HG02981 (cell line): ENCODE data around the gene GOLGA8T.
"Not testable (repeated sequence)": the region's sequence is repeated elsewhere in the genome, so short reads cannot be mapped to it uniquely, and the experiment has no call there.

ENCODE experiments used
- ATAC-seq: cut with Tn5 transposase; IDR thresholded peaks from one replicate; pipeline ENCODE4 v1.9.1; 2021; ENCODE audit warnings: mild to moderate bottlenecking, moderate library complexity; ENCODE audit not compliant: unreplicated experiment

GOLGA8T gene, protein sequence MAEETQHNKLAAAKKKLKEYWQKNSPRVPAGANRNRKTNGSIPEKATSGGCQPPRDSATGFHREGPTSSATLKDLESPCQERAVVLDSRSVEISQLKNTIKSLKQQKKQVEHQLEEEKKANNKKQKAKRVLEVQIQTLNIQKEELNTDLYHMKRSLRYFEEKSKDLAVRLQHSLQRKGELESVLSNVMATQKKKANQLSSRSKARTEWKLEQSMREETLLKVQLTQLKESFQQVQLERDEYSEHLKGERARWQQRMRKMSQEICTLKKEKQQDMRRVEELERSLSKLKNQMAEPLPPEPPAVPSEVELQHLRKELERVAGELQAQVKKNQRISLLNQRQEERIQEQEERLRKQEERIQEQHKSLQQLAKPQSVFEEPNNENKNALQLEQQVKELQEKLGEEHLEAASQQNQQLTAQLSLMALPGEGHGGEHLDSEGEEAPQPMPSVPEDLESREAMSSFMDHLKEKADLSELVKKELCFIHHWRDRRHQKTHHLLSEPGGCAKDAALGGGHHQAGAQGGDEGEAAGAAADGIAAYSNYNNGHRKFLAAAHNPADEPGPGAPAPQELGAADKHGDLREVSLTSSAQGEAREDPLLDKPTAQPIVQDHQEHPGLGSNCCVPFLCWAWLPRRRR

DNA sequence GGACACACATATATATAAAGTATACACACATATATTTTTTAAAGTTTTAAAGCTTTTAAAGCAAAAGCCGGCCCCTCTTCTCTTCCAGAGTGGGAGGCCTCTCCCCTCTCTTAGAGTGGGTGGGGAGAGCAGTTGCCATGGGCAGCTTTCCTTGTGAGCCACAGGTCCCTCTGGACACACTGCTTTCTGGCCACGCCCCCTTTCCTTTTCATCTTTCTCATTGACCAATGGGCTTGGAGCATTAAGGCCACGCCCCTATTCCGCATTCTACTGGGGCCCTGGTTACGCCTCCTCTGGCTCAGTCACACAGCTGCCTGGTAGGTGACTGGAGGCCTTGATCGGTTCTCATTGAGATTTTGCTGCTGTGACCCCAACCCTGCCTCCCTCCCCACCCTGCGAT is at the start of gene GOLGA8T:
GOLGA8T (plus strand) TSS at position 301 of the 400 bp plus-strand sequence; CDS start at position 399, 98 bp downstream.
- not testable (repeated sequence) for ATAC-seq

DNA sequence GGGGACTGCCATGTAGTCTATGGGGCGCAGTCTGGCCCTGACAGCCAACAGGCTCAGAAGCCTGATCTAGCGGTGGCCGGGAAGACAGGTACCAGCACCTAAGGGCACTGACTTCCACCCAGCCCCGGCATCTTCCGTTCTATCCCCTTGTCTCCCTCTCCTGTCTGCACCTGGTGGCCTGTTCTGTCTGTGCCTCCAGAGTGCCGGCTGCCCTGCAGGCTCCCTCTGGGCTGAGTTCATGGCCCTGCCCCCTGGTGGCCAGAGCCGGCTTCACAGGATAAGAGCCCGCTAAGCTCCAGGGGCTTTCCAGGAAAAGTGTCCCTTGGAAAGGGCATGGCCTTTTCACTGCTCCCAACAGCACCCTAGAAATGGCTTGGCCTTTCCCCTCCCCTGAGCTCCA is 37.0 kb upstream of the GOLGA8T start:
- not testable (repeated sequence) for ATAC-seq

DNA sequence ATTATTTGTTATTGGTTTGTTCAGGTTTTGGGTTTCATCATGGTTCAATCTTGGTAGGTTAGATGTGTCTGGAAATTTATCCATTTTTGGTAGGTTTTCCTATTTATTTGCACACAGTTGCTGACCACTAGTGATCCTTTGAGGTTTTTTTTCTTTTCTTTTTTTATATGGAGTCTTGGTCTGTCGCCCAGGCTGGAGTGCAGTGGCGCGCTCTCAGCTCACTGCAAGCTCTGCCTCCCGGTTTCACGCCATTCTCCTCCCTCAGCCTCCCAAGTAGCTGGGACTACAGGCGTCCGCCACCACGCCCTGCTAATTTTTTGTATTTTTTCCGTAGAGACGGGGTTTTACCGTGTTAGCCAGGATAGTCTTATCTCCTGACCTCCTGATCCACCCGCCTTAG is 32.0 kb upstream of the GOLGA8T start:
- ATAC-seq, result not testable (repeated sequence)

DNA sequence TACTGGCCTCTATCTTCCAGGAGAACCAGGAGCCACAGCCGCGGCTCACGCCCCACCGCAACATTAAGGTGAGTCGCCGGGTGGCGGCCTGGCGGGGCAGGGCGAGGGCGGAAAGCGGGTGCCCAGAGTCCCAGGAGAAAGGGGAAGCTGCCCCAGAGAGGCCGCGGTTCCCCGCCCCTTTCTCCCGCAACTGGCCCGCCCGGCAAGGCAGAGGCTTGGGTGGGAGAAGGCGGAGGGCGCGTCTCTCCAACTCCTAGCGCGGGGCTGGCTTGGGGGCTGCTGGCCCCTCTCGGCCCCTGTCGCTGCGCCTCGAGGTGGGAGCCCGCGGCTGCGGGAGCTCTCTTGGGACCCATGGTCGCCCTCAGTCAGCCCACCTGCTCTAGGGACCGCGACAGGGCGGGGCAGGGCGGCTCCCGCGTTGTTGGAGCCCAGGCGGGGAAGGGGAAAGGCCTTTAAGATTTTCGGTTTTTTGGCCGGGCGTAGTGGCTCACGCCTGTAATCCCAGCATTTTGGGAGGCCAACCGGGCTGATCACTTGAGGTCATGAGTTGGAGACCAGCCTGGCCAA is 30.8 kb upstream of the GOLGA8T start:
- not testable (repeated sequence) for ATAC-seq

DNA sequence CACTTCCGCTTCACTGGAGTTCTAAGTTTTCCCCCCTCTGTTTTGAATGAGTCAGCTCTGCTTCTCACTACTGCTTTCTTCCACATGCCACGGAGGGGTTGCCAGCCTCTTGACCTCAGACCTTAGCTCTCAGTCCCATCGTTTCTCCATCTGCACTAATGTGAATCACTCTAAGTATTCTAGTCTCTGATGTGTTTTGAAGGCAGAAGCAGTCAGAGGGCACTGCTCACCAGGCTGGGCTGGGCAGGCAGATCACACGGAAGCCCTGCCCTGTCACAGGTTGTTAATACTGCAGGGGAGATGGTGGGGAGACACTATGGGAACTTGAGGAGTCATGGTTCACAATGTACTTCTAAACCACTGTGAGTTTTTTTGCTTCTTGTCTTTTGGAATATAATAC is 24.3 kb upstream of the GOLGA8T start:
- not testable (repeated sequence) for ATAC-seq

DNA sequence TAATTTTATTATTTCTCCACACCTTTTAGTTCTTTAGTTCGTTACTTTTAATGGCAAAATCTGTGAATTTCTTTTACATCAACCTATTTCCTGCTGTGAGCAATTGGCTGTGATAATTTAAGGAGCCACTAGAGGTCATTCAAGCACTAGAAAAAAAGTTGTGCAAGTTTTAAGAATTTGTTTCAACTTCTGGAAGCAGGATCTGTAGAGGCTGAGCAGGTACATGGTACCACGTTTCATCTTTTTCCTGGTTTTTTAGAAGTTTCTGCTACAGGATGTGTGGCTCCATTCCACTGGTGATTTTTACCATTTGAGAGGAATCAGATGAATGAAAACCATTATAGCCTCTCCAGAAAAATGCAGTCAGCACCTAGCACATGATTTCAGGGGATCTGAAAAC is 4.8 kb upstream of the GOLGA8T start:
- ATAC-seq, result not testable (repeated sequence)

DNA sequence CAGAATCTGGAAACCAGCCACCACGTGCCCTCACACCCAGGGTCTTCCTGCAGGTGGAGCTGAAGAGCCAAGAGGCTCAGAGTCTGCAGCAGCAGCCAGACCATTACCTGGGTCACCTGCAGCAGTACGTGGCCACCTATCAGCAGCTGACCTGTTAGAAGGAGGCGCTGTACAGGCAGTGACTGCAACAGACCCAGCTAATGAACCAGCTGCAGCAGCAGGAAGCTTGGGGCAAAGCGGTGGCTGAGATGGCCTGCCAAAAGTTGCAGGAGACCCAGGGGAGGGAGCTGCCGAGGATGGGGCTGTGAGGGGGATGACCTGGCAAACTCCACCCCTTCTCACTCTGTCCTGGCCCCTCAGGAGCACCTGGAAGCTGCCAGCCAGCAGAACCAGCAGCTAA is 8.4 kb downstream of the GOLGA8T start:
- not testable (repeated sequence) for ATAC-seq

DNA sequence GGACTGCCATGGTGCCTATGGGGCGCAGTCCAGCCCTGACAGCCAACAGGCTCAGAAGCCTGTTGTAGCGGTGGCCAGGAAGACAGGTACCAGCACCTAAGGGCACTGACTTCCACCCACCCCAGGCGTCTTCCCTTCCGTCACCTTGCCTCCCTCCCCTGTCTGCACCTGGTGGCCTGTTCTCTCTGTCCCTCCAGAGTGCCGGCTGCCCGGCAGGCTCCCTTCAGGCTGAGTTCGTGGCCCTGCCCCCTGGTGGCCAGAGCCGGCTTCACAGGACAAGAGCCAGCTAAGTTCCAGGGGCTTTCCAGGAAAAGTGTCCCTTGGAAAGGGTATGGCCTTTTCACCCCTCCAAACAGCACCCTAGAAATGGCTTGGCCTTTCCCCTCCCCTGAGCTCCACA is 15.0 kb downstream of the GOLGA8T start:
- not testable (repeated sequence) for ATAC-seq

DNA sequence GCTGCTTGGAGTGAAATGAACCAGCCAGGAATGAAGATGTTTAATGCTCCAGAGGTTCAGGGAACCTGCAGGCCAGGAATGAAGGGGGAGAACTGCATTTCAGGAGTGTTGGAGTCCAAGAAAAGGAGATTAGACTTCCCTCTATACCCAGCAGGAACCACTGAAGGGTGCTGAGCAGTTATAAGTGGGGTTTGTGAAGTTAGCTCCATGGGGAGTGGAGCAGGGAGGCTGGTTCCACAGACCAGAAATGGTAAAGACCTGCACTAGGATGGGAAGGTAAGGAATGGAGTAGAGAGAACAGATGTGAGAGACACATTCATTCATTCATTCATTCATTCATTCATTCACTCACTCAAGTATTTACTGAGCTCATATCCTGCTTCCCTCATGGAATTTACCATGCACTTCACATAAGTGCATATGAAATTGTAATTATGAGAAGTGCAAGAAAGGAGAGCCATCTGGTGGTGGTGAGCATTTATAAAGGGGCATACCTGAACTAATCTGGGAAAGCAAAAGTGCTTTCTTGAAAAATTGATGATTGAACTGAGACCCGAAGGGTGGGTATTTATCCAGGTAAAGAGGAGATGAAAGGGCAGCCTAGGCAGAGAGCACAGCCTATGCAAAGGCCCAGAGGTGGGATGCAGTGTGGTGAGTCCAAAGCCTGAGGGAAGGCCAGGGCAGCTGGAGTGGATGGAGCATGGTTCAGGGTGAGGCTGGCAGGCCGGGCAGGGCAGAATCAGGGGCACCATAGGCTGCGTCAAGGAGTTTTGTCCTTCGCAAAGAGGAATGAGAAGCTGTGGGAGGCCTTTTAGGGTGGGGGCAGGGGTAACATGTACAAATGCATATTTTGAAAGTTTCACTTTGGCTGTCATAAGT is 27.9 kb downstream of the GOLGA8T start:
- ATAC-seq, result not testable (repeated sequence)

DNA sequence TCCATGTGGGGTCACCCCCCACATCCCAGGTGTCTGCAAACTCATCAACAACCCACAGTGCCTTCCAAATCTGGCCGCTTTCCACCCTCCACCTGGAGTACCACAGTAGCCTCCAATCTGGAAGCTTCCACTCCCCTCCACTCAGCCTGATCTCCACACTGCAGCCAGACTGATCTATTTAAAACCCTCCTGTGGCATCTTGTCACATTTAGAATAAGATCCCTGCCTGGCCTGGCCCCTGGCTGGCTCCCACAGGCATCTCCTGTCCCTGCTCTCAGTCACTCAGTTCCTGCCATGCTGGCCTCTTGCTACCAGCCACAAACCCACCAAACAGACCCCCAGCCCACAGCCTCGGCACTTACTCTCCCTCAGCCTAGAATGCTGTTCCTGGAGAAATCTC is 28.9 kb downstream of the GOLGA8T start:
- ATAC-seq, result not testable (repeated sequence)

DNA sequence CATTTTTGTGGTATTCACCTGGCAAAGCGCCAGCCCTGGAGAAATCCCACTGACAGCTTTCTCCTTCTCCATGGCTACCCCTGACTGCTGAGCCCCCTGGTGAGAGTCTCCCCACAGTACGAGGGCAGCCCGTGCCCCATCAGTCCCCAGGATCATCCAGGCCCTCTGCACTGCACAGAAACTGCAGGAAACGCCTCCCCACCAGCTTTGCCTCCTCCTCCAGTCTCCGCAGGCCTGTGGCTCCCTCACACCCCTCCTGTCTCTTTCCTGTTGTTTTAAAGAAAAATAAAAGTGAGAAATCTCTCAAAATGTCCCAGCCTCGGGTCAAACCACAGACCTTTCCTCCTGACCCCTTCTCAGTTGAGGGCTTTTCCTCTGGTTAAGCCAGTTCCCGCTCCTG is 29.4 kb downstream of the GOLGA8T start:
- not testable (repeated sequence) for ATAC-seq

DNA sequence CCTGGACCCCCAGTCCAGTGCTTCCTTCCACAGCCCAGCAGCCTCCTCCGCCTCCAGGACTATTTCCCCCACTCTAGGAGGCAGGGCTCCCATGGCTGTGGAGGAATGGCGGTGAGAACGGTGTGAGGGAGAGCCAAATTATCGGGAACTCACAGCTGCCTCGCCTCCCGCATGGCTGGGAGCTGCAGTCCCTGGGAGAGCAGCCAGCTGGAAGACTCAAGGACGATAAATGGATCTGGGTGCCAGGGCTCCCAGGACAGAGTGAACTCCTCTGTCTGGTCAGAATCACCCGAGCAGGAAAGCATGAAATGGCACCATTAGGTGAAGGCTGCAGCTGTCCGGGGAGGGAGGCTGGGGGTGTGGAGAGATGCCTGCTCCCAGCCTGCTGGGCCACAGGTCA is 32.6 kb downstream of the GOLGA8T start:
- ATAC-seq, result not testable (repeated sequence)

DNA sequence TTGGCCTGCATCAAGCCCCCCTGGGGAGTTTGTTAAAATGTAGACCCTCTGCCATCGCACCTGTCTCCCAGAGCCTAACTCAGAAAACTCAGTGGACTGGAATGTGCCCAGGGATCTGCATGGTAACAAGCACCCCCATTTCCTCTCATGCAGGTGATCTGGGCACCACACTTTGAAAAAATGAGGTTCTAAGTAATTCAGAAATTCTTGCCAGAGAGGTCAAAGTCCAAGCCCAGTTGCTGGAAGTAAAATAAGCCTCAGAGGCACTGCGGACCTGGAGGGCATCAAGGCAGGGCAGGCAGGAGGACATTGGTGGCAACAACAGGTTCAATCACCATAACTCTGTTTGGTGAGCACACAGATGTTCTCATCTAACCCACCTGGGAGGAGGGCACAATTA is 33.0 kb downstream of the GOLGA8T start:
- ATAC-seq, result not testable (repeated sequence)

DNA sequence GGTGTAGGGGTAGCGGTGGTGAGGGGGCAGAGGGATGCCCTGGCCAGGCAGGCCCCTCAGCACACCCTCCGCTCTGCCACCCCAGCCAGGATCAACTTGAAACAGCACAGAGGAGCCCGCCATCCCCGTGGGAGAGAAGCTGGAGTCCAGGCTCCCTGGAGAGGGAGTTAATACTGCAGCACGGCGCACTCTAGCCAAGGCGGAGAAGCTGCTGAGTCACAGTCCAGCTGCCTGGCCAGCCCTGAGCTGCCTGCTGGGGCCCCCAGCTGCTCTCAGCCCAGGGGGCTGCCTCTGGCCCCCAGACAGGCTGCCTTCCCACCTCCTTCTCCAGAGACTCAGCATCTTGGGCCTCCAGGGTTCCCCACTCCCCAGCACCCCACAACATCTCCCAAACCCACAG is 36.6 kb downstream of the GOLGA8T start:
- not testable (repeated sequence) for ATAC-seq

DNA sequence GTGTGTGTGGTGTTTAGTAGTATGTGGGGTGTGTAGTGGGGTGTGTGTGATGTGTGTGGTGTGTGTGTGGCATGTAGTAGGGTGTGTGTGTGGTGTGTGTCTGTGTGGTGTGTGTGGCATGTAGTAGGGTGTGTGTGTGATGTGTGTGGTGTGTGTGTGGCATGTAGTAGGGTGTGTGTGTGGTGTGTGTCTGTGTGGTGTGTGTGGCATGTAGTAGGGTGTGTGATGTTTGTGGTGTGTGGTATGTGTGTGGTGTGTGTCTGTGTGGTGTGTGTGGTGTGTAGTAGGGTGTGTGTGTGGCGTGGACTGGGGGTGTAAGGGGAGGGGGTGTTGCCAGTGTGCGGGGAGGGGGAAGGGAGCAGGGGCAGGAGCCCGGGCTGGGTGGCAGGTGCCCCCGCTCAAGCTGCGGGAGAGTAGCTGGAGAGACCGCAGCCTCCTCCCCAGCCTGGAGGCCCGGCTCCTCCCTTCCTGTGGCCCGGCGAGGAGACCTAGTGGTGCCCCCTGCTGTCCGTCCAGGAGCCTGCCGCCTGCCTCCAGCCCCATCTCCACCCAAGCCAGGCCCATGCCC is 38.3 kb downstream of the GOLGA8T start:
- ATAC-seq, result peak; percentile 73

DNA sequence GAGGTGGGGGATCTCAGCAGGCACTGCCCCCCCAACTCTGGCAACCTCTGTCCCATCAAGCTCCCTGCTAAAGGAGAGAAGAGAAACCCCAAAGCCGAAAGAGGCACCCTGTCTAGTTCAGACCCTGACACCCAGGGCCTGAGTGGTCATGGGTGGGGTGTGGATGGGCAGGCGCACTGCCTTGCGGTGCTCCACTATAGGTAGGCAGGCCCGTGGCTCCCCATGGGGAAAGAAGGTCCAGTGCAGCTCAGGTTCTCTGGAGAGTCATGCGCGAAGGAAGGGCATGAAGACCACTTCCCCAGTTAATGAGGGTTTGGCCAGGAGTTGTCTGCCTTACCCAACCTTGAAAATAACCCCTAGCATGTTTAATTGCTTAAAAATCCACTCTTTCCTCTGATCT is 40.4 kb downstream of the GOLGA8T start:
- ATAC-seq, result not testable (repeated sequence)

DNA sequence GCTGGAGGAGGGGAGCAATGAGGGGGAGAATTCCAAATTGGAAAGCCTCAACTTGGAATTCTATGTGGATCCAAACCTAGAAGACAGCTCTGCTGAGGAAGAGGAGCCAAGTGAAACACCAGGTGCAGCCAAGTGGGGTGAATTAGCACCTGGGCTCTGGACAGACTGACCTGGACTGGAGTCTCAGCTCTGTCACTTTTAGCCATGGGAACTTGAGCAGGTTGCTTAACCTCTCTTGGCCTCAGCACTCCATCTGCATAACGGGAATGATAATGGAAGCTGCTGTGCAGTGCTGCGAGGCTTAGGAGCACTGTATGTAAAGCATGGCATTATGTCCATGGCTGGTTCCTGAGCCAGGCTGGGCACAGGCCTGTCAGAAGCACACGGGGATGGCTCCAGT is 41.8 kb downstream of the GOLGA8T start:
- not testable (repeated sequence) for ATAC-seq

DNA sequence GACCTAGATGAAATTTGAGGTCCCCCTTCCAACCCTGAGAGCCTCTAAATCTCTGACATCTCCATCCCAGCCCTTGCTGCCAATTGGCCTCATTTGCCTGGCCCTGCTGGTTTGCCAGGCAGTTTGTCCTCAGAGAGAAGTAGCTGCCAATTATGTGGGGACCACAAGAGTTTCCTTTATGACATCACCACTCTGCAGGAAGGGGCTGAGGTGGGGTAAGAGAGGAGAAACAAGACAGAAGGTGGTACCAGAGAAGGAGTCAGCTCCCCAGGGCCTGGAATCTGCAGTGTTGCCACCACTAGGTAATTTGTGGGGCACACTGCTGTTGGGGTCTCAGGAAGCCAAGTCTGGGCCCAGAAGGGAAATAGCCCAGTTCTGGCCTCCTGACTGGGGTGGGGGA is 45.0 kb downstream of the GOLGA8T start:
- not testable (repeated sequence) for ATAC-seq

DNA sequence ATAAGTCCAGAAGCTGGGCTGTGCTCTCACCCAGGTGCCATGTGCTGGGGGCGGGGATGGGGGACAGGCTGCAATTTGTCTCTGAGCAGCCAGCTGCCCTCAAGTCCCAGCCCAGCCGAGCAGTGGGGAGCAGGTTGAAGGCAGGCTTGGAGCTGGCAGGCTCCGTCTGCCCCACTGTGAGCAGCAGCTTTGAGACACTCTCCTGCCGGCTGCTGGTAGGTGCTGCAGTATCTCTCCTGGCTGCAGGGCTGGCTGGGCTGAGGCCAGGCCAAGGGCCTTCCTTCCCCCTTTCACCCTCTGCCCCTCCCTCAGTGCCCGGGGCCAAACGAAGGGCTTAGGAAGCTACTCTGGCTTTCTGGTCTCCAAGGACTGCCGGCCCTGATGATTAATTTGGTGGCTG is 50.6 kb downstream of the GOLGA8T start:
- not testable (repeated sequence) for ATAC-seq

DNA sequence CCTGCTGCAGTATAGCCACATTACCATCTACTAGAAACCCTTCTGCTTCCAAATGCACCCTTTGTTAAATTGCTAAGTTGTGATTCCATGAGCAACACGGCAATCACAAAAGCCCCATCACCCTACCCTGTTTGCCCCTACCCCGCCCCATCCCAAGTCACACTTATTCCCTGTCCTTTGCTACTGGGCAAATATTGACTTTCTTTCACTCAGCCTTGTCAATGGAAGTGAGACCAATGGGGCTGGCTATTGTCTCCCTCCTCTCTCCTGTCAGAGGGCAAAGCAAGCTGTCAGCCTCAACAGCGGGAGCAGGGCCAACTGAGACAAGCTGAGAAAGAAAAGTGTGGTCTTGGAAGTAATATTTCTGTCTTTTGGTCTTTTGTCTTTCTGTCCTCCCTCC is 52.6 kb downstream of the GOLGA8T start:
- not testable (repeated sequence) for ATAC-seq
